Pancreas (tissue), 10 donors: ENCODE results near the gene ARL6IP4. TPM values are rescaled to one million over a fixed set of nuclear protein-coding genes. Genes with fewer than 3 reads are reported as not detected.

ENCODE experiments used
- ATAC-seq, 4 donors: fragments of 200-7000 bp; cut with Tn5 transposase; one replicate each; pipeline versions ENCODE4 v1.8.0 to v1.9.1; 2020; ENCODE audit warnings: mild to moderate bottlenecking in 4 of 4, moderate library complexity in 4 of 4
- DNase-seq, 6 donors: peaks; one replicate each; pipeline ENCODE4 v3.0.0-alpha.2; 2020
- FAIRE-seq: peaks from 2 replicates; lab custom pipeline; 2012; peaks lifted over from hg19 to GRCh38; lab: Jason Lieb, UNC
- H3K27ac ChIP-seq, 4 donors: fragments of 200-600 bp; sonication (generic); 1 replicate in 3 of 4; 2 replicates in 1 of 4; pipeline versions ENCODE4 v1.5.0 to v1.8.0; 2020
- H3K27me3 ChIP-seq, 4 donors: fragments of 200-600 bp; one replicate each; pipeline ENCODE4 v1.8.0; 2021
- H3K36me3 ChIP-seq, 3 donors: fragments of 200-600 bp; sonication (generic) in 1 of 3; one replicate each; pipeline versions ENCODE4 v1.5.0 to v1.8.0; 2020 to 2021
- H3K4me1 ChIP-seq, 3 donors: fragments of 200-600 bp; one replicate each; pipeline ENCODE4 v1.8.0; 2021
- H3K4me3 ChIP-seq, 4 donors: fragments of 200-600 bp; sonication (generic) in 2 of 4; one replicate each; pipeline versions ENCODE4 v1.5.0 to v1.8.0; 2020 to 2021
- H3K9me3 ChIP-seq, 4 donors: fragments of 200-600 bp; one replicate each; pipeline ENCODE4 v1.8.0; 2021
- WGBS, 2 donors: extraction: QIAGEN DNeasy Blood & Tissue Kit; methylation state at CpG; one replicate each; pipeline ENCODE4 v1.1.7; 2013; 5-methylcytosine and 5-hydroxymethylcytosine counted together
- intact Hi-C, 3 donors: fragments of 100-400 bp; cut with DNase I; formaldehyde crosslinking; loops; one replicate each; pipeline versions ENCODE4 v1.11.1 to v1.14.2; 2022
- polyA plus RNA-seq, 2 donors: library from polyadenylated mRNA; stranded (reverse); fragments of 200-250 nt; gene quantifications; one replicate each; pipeline ENCODE4 v1.2.3, GENCODE V29; 2013
- total RNA-seq, 6 donors: library from RNA; stranded (reverse); fragmentation: NEBNext Ultra II Directional in 4 of 6; extraction: Animal tissue kit (Norgen Biotek cat#: 25700) in 4 of 6; gene quantifications; one replicate each; pipeline versions ENCODE4 v1.2.1 to v1.2.4, GENCODE V29; 2021 to 2023
- TF ChIP-seq, protein P1 (sequence below), 4 donors: fragments of 200-600 bp; sonication (generic) in 3 of 4; IDR thresholded peaks; one replicate each; pipeline versions ENCODE4 v1.5.0 to v1.8.0; 2021; ENCODE audit warnings: antibody characterized with exemption in 4 of 4
- donor health status: healthy with polysubstance abuse.
- donor health status: DM: no; HTN: no; CAD: no; lungs with moderate emphysema.
- donor health status: DM: no; HTN: no; CAD: no.
- donor health status: control.
- donor health status: control.
- donor health status: Bipolar disorder and iron deficiency.
- donor health status: DM: yes; HTN: yes; CAD: no.
- donor health status: DM: no; HTN: no; CAD: no.
- donor health status: DM: no; HTN: no; CAD: no.
- donor health status: DM: yes; HTN: yes; CAD: no.

ARL6IP4 gene
- total and polyA plus RNA-seq, 8 donors: 85.3 to 296 (median 107) TPM

DNA sequence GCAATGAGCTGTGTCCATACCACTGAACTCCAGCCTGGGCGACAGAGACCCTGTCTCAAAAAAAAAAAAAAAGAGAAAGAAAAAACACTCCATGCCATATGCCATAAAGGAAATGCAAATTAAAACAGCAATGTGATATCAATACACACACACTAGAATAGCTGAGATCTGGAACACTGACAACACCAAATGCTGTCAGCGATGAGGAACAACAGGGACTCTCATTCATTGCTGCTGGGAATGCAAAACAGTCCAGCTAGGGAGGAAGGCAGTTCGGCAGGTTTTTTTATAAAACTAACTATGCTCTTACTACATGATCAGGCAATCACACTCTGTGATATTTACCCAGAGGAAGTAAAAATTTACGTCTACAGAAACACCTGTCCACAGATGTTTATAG lies 10.8 kb upstream of the ARL6IP4 start:
- TF ChIP-seq, protein P1, sequence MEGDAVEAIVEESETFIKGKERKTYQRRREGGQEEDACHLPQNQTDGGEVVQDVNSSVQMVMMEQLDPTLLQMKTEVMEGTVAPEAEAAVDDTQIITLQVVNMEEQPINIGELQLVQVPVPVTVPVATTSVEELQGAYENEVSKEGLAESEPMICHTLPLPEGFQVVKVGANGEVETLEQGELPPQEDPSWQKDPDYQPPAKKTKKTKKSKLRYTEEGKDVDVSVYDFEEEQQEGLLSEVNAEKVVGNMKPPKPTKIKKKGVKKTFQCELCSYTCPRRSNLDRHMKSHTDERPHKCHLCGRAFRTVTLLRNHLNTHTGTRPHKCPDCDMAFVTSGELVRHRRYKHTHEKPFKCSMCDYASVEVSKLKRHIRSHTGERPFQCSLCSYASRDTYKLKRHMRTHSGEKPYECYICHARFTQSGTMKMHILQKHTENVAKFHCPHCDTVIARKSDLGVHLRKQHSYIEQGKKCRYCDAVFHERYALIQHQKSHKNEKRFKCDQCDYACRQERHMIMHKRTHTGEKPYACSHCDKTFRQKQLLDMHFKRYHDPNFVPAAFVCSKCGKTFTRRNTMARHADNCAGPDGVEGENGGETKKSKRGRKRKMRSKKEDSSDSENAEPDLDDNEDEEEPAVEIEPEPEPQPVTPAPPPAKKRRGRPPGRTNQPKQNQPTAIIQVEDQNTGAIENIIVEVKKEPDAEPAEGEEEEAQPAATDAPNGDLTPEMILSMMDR (IDR thresholded peaks at IDR 0.05): no peak
- DNase-seq: no peak
- Histone ChIP-seq H3K4me3 (no peak overlapping the region), H3K27me3 (no peaks in the 10 kb centered on the region), H3K27ac (peak overlapping the region in 2 of 4 donors; percentile 13 to 39), H3K4me1 (peaks cover 0 to 10% (median 6%) of the 10 kb centered on the region in 3 donors), H3K36me3 (no peaks in the 10 kb centered on the region), H3K9me3 (no peaks in the 10 kb centered on the region)
- intact Hi-C loops: loop anchor here in 1 of 3 donors (10.0 kb wide), 1 partner anchor 265 kb away; the partner anchor contains the start of genes MPHOSPH9 and MTRFR
- WGBS, 2 donors: 41 to 42% methylated on average over 4 of the region's 4 CpGs
- FAIRE-seq: no peak
- no peak for ATAC-seq

DNA sequence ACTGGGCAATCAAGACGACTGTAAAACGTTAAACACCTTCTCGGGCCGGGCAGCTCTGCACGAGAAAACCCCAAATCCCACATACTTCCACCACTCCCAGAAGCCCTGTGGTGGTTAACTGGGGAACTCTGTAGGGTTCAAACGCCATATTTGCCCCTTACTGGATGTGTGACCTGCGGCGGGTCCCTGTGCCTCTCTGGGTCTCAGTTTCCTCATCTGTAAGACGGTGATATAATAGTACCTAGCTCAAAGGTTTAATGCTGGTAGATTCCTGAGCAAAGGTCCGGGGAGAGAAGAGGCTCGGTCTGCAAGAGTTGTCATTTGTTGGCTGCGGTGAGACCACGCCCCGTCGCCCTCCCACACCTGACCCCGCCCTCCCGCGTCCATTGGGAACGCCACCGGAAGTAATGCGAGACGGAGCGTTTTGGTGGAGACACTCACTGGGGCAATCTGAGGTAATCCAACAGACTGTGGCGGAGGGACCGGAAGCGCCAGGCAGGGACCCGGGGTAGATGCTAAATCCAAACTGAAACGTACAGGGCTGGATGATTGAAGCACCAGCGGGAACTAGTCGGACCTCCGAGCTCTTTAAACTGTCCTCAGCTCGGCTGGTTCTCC lies 6.1 kb upstream of the ARL6IP4 start:
- 0 to 1% methylated on average over 32 of the region's 32 CpGs for WGBS, 2 donors
- peak overlapping the region; percentile 85 to 98 (median 96) for H3K27ac ChIP-seq
- ATAC-seq: peak; percentile 91 to 95 (median 92)
- no peaks in the 10 kb centered on the region for H3K36me3 ChIP-seq
- intact Hi-C loops: loop anchor here in 1 of 3 donors (10.0 kb wide), 1 partner anchor 260 kb away; the partner anchor contains the start of genes MPHOSPH9 and MTRFR
- no peaks in the 10 kb centered on the region for H3K27me3 ChIP-seq
- peaks cover 9 to 30% (median 21%) of the 10 kb centered on the region in 3 donors for H3K4me1 ChIP-seq
- TF ChIP-seq, protein P1 (IDR thresholded peaks at IDR 0.05): no peak
- peak; percentile 96 to 99 (median 98) for DNase-seq
- H3K4me3 ChIP-seq: peak overlapping the region; percentile 61 to 84 (median 78)
- peak; percentile 75 for FAIRE-seq
- no peaks in the 10 kb centered on the region for H3K9me3 ChIP-seq

GRCh38 chr12:122974892-122975789 lies 5.3 kb upstream of the ARL6IP4 start, which contains the start of gene OGFOD2:
Gene OGFOD2, plus strand, starts transcription at chr12:122975244. Its CDS starts 8 bp downstream, at chr12:122975252.
- Histone ChIP-seq H3K4me1 (peaks cover 9 to 34% (median 23%) of the 10 kb centered on the region in 3 donors), H3K36me3 (no peaks in the 10 kb centered on the region), H3K4me3 (peak within 1 kb of the TSS; percentile 61 to 84 (median 78)), H3K27ac (peak within 1 kb of the TSS; percentile 85 to 98 (median 96)), H3K9me3 (no peaks in the 10 kb centered on the region), H3K27me3 (no peaks in the 10 kb centered on the region)
- ATAC-seq (peak; percentile 89 to 95 (median 90)), DNase-seq (peak; percentile 92 to 96 (median 94)), FAIRE-seq (no peak)
- 0% methylated on average over 64 to 66 of the region's 66 CpGs for WGBS, 2 donors
- TF ChIP-seq, protein P1 (IDR thresholded peaks at IDR 0.05): no peak
- intact Hi-C loops: loop anchor here in 1 of 3 donors (10.0 kb wide), 1 partner anchor 260 kb away; the partner anchor contains the start of genes MPHOSPH9 and MTRFR

DNA sequence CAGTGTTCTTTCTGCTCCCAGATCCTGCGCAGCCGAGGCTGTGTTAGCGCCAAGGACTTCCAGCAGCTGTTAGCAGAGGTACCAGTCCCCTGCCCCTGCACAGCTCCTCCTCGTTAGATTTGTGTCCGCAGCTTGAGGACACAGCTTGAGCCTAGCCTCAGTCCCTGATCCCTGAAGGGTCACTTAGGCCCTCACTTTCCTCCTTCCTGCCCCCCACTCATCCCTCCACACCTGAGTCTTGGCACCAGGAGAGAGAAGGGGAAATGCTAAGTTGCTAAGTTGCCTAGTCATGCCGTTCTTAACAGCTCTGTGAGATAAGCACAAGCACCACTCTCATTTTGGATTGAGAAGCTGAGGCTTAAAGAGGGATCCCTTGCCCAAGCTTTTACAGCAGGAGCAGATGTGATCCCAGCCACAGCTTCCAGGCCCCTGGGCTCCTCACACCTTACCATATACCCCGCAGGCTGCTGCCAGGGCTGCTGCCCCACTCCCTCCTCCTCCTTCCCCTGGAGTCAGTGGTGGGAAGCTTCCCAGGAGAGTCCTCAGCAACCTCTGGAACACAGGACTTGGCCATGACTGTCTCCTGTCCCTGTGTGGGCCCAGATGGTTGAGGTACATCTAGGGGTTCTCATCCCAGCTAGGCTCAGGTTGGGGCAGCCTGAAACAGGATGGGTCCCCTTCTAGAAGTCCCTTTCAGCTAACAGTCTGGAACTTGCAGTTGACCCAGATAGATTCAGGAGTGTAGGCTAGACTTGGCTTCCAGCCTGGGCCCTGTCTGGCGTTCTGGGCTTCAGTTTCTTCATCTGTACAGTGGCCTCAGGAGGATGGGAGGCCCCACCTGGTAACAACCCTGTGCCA lies 4.5 kb upstream of the ARL6IP4 start:
- WGBS, 2 donors: 1 to 3% methylated on average over 8 of the region's 8 CpGs
- intact Hi-C loops: loop anchor here in 1 of 3 donors (10.0 kb wide), 1 partner anchor 259 kb away; the partner anchor contains the start of genes MPHOSPH9 and MTRFR
- FAIRE-seq: no peak
- no peaks in the 10 kb centered on the region for H3K9me3 ChIP-seq
- no peaks in the 10 kb centered on the region for H3K27me3 ChIP-seq
- peak in 1 of 6 donors; percentile 70 for DNase-seq
- peak overlapping the region; percentile 61 to 84 (median 78) for H3K4me3 ChIP-seq
- peaks cover 9 to 34% (median 23%) of the 10 kb centered on the region in 3 donors for H3K4me1 ChIP-seq
- TF ChIP-seq, protein P1 (IDR thresholded peaks at IDR 0.05): no peak
- H3K36me3 ChIP-seq: no peaks in the 10 kb centered on the region
- H3K27ac ChIP-seq: peak overlapping the region; percentile 85 to 98 (median 96)
- no peak for ATAC-seq
